Bronchial epithelial cell (primary cell): ENCODE measurements around the gene UNKL. TPM values are rescaled to one million over a fixed set of nuclear protein-coding genes. Genes with fewer than 3 reads are reported as not detected.

Experiments used
- DNase-seq: peaks from one replicate; pipeline ENCODE4 v3.0.0-alpha.2; 2010; ENCODE audit warnings: low read depth
- FAIRE-seq: peaks from 2 replicates; lab custom pipeline; 2011; peaks lifted over from hg19 to GRCh38; lab: Jason Lieb, UNC
- H3K27me3 ChIP-seq: 2 replicates; pipeline ENCODE4 v1.5.1; 2011; ENCODE audit warnings: low read length; ENCODE audit not compliant: control insufficient read depth, insufficient read depth
- H3K36me3 ChIP-seq: 2 replicates; pipeline ENCODE4 v1.5.1; 2011; ENCODE audit warnings: low read length; ENCODE audit not compliant: control insufficient read depth, insufficient read depth
- H3K4me3 ChIP-seq: 2 replicates; pipeline ENCODE4 v1.5.1; 2011; ENCODE audit warnings: mild to moderate bottlenecking, low read depth, low read length, control low read depth
- CTCF ChIP-seq: IDR thresholded peaks from 2 replicates; pipeline ENCODE4 v1.5.1; 2011; ENCODE audit warnings: mild to moderate bottlenecking, moderate library complexity, low read length, control low read depth, inconsistent platforms; ENCODE audit not compliant: insufficient read depth, severe bottlenecking
- total RNA-seq: library from RNA; depleted of rRNA; stranded (reverse); fragments of >200 nt; gene quantifications from 2 replicates; pipeline ENCODE4 v1.2.1, GENCODE V29; 2014

Gene UNKL
- total RNA-seq, 1 donor from 2014 or later: 2.4 TPM

- FAIRE-seq (no peak), DNase-seq (no peak)
- no peak for TF ChIP-seq CTCF
- peaks cover 2% of the 10 kb centered on the region for H3K27me3 ChIP-seq
- H3K4me3 ChIP-seq: no peak overlapping the region
- peaks cover 6% of the 10 kb centered on the region for H3K36me3 ChIP-seq
Observed at GRCh38 chr16:1326946-1327618, 87.4 kb downstream of the UNKL start.

- FAIRE-seq (no peak), DNase-seq (no peak)
- Histone ChIP-seq H3K36me3 (peaks cover 10% of the 10 kb centered on the region), H3K4me3 (no peak overlapping the region), H3K27me3 (no peaks in the 10 kb centered on the region)
- TF ChIP-seq CTCF: no peak
Observed at GRCh38 chr16:1326391-1326790, 88.1 kb downstream of the UNKL start.

- no peak for DNase-seq
- no peak for TF ChIP-seq CTCF
- no peak for FAIRE-seq
- Histone ChIP-seq H3K27me3 (no peaks in the 10 kb centered on the region), H3K4me3 (no peak overlapping the region), H3K36me3 (peaks cover 12% of the 10 kb centered on the region)
Observed at GRCh38 chr16:1325673-1326371, 88.7 kb downstream of the UNKL start.

- Histone ChIP-seq H3K36me3 (peaks cover 17% of the 10 kb centered on the region), H3K4me3 (no peak overlapping the region), H3K27me3 (no peaks in the 10 kb centered on the region)
- no peak for DNase-seq
- TF ChIP-seq CTCF: no peak
- FAIRE-seq: no peak
Observed at GRCh38 chr16:1325261-1325660, 89.2 kb downstream of the UNKL start.

- no peaks in the 10 kb centered on the region for H3K27me3 ChIP-seq
- DNase-seq (no peak), FAIRE-seq (no peak)
- TF ChIP-seq CTCF: no peak
- peaks cover 24% of the 10 kb centered on the region for H3K36me3 ChIP-seq
- no peak overlapping the region for H3K4me3 ChIP-seq
Observed at GRCh38 chr16:1324286-1324826, 90.1 kb downstream of the UNKL start.
